Heart left ventricle (tissue), 16 donors: Measurements from ENCODE around the gene POU2AF2. TPM values are rescaled to one million over a fixed set of nuclear protein-coding genes. Genes with fewer than 3 reads are reported as not detected.

Source experiments
- ATAC-seq, 4 donors: fragments of 200-7000 bp; cut with Tn5 transposase; one replicate each; pipeline ENCODE4 v1.9.1; 2020 to 2022; ENCODE audit warnings: moderate library complexity in 4 of 4, mild to moderate bottlenecking in 3 of 4, moderate number of reproducible peaks in 1 of 4
- DNase-seq, 5 donors: peaks; one replicate each; pipeline ENCODE4 v3.0.0-alpha.2; 2020
- H3K27ac ChIP-seq, 12 donors: fragments of 200-600 bp; sonication (generic) in 4 of 12; one replicate each; pipeline versions ENCODE4 v1.5.0 to v1.8.0; 2016 to 2022; ENCODE audit warnings: mild to moderate bottlenecking in 2 of 12
- H3K27me3 ChIP-seq, 9 donors: fragments of 200-600 bp; sonication (generic) in 2 of 9; one replicate each; pipeline versions ENCODE4 v1.5.1 to v1.8.0; 2016 to 2022; ENCODE audit warnings: mild to moderate bottlenecking in 3 of 9
- H3K36me3 ChIP-seq, 9 donors: fragments of 200-600 bp; sonication (generic) in 2 of 9; one replicate each; pipeline versions ENCODE4 v1.5.0 to v1.8.0; 2018 to 2022; ENCODE audit warnings: mild to moderate bottlenecking in 2 of 9
- H3K4me1 ChIP-seq, 12 donors: fragments of 200-600 bp; sonication (generic) in 4 of 12; one replicate each; pipeline versions ENCODE4 v1.5.0 to v1.8.0; 2016 to 2022; ENCODE audit warnings: mild to moderate bottlenecking in 3 of 12
- H3K4me3 ChIP-seq, 12 donors: fragments of 200-600 bp; sonication (generic) in 4 of 12; one replicate each; pipeline versions ENCODE4 v1.5.0 to v1.8.0; 2017 to 2022; ENCODE audit warnings: mild to moderate bottlenecking in 9 of 12, moderate library complexity in 4 of 12
- H3K9me3 ChIP-seq, 12 donors: fragments of 200-600 bp; sonication (generic) in 4 of 12; one replicate each; pipeline versions ENCODE4 v1.5.0 to v1.8.0; 2016 to 2022; ENCODE audit warnings: mild to moderate bottlenecking in 1 of 12
- POLR2A ChIP-seq, 2 donors: fragments of 450-650 bp; IDR thresholded peaks; one replicate each; pipeline ENCODE4 v1.6.1; 2017; ENCODE audit warnings: antibody characterized with exemption in 2 of 2, mild to moderate bottlenecking in 2 of 2, moderate library complexity in 2 of 2
- WGBS, 4 donors: extraction: QIAGEN DNeasy Blood & Tissue Kit in 2 of 4; methylation state at CpG; one replicate each; pipeline versions ENCODE4 v1.1.5 to v1.1.7; 2013 to 2018; 5-methylcytosine and 5-hydroxymethylcytosine counted together
- intact Hi-C, 10 donors: fragments of 100-400 bp; cut with DNase I; formaldehyde crosslinking; loops; one replicate each; pipeline versions ENCODE4 v1.11.1 to v1.14.2; 2022
- polyA plus RNA-seq, 2 donors: library from polyadenylated mRNA; stranded (reverse); fragments of 200-250 nt; gene quantifications; one replicate each; pipeline ENCODE4 v1.2.3, GENCODE V29; 2013
- total RNA-seq, 9 donors: library from RNA; depleted of rRNA in 2 of 9; stranded (reverse); fragments of >200 nt in 2 of 9; fragmentation: NEBNext Ultra II Directional in 3 of 9; extraction: Animal tissue kit (Norgen Biotek cat#: 25700) in 3 of 9; gene quantifications; one replicate each; pipeline versions ENCODE4 v1.1.0 to v1.2.4, GENCODE V29; 2016 to 2023
- TF ChIP-seq, protein P1 (sequence below), 12 donors: fragments of 200-600 bp; sonication (generic) in 4 of 12; IDR thresholded peaks; one replicate each; pipeline versions ENCODE4 v1.5.0 to v1.8.0; 2018 to 2022; ENCODE audit warnings: antibody characterized with exemption in 12 of 12, mild to moderate bottlenecking in 5 of 12
- donor health status: ischemic (EF 13 %, LVEDD 7.1; RV severe dilation, severe dysfunction).
- donor health status: healthy with polysubstance abuse.
- donor health status: DM: no; HTN: yes; CAD: no.
- donor health status: DM: no; HTN: no; CAD: no.
- donor health status: ischemic (EF 25% LVEDD 6.9; RV normal size, moderate dysfunction).
- donor health status: ischemic (EF 25% LVEDD 5.7; RV mildly dilated, moderate dysfunction).
- donor health status: healthy.
- donor health status: DM: yes; HTN: yes; CAD: no.
- donor health status: ischemic (EF 35%, LVEDD 5.7; RV mildly dilated, moderate dysfunction).
- donor health status: nonischemic (EF 11% LVEDD 7.7; RV severe dilation, severe dysfunction).
- donor health status: DM: yes; HTN: yes; CAD: no.
- donor health status: PGD.
- donor health status: ischemic (EF 29% LVEDD 5.4; RV normal size, mild dysfunction).
- donor health status: nonischemic (EF 23%, LVEDD 6.1; RV moderate dilation, normal function).

Gene POU2AF2
- total and polyA plus RNA-seq, 11 donors: not detected

DNA sequence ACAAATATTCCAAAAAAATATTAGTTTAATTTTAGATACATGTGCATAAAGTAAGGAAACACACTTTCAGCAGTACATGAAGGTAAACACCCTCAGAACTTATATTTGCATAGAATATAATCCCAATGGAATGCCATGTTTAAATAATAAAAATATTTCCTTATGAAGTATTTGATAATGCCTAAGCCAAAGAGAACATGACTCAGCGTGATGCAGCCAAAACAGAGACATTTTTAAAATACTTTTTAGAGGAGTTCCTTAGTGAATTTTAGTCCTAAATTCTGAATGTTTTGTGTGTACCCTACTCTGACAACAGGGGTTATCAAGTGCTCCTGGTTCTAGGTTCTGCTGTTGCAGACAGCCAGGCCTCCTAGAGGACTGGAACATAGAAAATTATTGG is 39.1 kb upstream of the POU2AF2 start:
- intact Hi-C loops: no loop called here
- Histone ChIP-seq H3K27ac (no peak overlapping the region), H3K4me3 (no peak overlapping the region), H3K27me3 (no peaks in the 10 kb centered on the region), H3K36me3 (no peaks in the 10 kb centered on the region), H3K9me3 (no peaks in the 10 kb centered on the region), H3K4me1 (no peaks in the 10 kb centered on the region)
- ATAC-seq (no peak), DNase-seq (no peak)
- 60 to 66% (median 60%) methylated on average over 1 of the region's 1 CpG for WGBS, 4 donors
- TF ChIP-seq, protein P1, sequence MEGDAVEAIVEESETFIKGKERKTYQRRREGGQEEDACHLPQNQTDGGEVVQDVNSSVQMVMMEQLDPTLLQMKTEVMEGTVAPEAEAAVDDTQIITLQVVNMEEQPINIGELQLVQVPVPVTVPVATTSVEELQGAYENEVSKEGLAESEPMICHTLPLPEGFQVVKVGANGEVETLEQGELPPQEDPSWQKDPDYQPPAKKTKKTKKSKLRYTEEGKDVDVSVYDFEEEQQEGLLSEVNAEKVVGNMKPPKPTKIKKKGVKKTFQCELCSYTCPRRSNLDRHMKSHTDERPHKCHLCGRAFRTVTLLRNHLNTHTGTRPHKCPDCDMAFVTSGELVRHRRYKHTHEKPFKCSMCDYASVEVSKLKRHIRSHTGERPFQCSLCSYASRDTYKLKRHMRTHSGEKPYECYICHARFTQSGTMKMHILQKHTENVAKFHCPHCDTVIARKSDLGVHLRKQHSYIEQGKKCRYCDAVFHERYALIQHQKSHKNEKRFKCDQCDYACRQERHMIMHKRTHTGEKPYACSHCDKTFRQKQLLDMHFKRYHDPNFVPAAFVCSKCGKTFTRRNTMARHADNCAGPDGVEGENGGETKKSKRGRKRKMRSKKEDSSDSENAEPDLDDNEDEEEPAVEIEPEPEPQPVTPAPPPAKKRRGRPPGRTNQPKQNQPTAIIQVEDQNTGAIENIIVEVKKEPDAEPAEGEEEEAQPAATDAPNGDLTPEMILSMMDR (IDR thresholded peaks at IDR 0.05): no peak
- TF ChIP-seq POLR2A (IDR thresholded peaks at IDR 0.05): no peak

- no peaks in the 10 kb centered on the region for H3K4me1 ChIP-seq
- H3K9me3 ChIP-seq: no peaks in the 10 kb centered on the region
- no peak overlapping the region for H3K27ac ChIP-seq
- WGBS, 4 donors: 88 to 91% (median 89%) methylated on average over 2 of the region's 2 CpGs
- no peak for TF ChIP-seq POLR2A (IDR thresholded peaks at IDR 0.05)
- TF ChIP-seq, protein P1 (IDR thresholded peaks at IDR 0.05): no peak
- H3K4me3 ChIP-seq: no peak overlapping the region
- no peak for ATAC-seq
- intact Hi-C loops: no loop called here
- H3K36me3 ChIP-seq: no peaks in the 10 kb centered on the region
- H3K27me3 ChIP-seq: no peaks in the 10 kb centered on the region
- no peak for DNase-seq
Observed at GRCh38 chr11:111207213-111207612, 38.3 kb upstream of the POU2AF2 start.

GRCh38 chr11:111209543-111210355 is 35.8 kb upstream of the POU2AF2 start:
- Histone ChIP-seq H3K27ac (no peak overlapping the region), H3K4me3 (no peak overlapping the region), H3K36me3 (no peaks in the 10 kb centered on the region), H3K9me3 (no peaks in the 10 kb centered on the region), H3K4me1 (no peaks in the 10 kb centered on the region), H3K27me3 (no peaks in the 10 kb centered on the region)
- no peak for DNase-seq
- no peak for TF ChIP-seq POLR2A (IDR thresholded peaks at IDR 0.05)
- TF ChIP-seq, protein P1 (IDR thresholded peaks at IDR 0.05): no peak
- WGBS, 4 donors: 56 to 63% (median 60%) methylated on average over 4 of the region's 4 CpGs
- intact Hi-C loops: no loop called here
- no peak for ATAC-seq

GRCh38 chr11:111213256-111213655 is 32.3 kb upstream of the POU2AF2 start:
- Histone ChIP-seq H3K4me1 (no peaks in the 10 kb centered on the region), H3K4me3 (no peak overlapping the region), H3K27ac (no peak overlapping the region), H3K9me3 (peaks cover 0 to 14% (median 0%) of the 10 kb centered on the region in 12 donors), H3K36me3 (no peaks in the 10 kb centered on the region), H3K27me3 (no peaks in the 10 kb centered on the region)
- intact Hi-C loops: no loop called here
- no peak for DNase-seq
- 83 to 97% (median 90%) methylated on average over 3 of the region's 3 CpGs for WGBS, 4 donors
- ATAC-seq: no peak
- TF ChIP-seq POLR2A (IDR thresholded peaks at IDR 0.05): no peak
- TF ChIP-seq, protein P1 (IDR thresholded peaks at IDR 0.05): no peak
